ENCODE data around the gene CFAP77.

Gene CFAP77

GRCh38 chr9:132413926-132414325, 3.9 kb downstream of the CFAP77 start:
- TF ChIP-seq, protein P1, sequence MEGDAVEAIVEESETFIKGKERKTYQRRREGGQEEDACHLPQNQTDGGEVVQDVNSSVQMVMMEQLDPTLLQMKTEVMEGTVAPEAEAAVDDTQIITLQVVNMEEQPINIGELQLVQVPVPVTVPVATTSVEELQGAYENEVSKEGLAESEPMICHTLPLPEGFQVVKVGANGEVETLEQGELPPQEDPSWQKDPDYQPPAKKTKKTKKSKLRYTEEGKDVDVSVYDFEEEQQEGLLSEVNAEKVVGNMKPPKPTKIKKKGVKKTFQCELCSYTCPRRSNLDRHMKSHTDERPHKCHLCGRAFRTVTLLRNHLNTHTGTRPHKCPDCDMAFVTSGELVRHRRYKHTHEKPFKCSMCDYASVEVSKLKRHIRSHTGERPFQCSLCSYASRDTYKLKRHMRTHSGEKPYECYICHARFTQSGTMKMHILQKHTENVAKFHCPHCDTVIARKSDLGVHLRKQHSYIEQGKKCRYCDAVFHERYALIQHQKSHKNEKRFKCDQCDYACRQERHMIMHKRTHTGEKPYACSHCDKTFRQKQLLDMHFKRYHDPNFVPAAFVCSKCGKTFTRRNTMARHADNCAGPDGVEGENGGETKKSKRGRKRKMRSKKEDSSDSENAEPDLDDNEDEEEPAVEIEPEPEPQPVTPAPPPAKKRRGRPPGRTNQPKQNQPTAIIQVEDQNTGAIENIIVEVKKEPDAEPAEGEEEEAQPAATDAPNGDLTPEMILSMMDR (IDR thresholded peaks at IDR 0.05; ENCODE audit: low read depth, low read length): no peak
- in situ Hi-C loops (cut with HindIII; ENCODE audit: low sequenced_read_pairs): no loop called here
- H3K4me3 ChIP-seq (ENCODE audit: low read depth, low read length): no peak overlapping the region
- no peak for DNase-seq (ENCODE audit: low read depth, low spot score)

GRCh38 chr9:132414731-132415130, 4.7 kb downstream of the CFAP77 start:
- no peak overlapping the region for H3K4me3 ChIP-seq (ENCODE audit: low read depth, low read length)
- in situ Hi-C loops (cut with HindIII; ENCODE audit: low sequenced_read_pairs): no loop called here
- DNase-seq (ENCODE audit: low read depth, low spot score): no peak

DNA sequence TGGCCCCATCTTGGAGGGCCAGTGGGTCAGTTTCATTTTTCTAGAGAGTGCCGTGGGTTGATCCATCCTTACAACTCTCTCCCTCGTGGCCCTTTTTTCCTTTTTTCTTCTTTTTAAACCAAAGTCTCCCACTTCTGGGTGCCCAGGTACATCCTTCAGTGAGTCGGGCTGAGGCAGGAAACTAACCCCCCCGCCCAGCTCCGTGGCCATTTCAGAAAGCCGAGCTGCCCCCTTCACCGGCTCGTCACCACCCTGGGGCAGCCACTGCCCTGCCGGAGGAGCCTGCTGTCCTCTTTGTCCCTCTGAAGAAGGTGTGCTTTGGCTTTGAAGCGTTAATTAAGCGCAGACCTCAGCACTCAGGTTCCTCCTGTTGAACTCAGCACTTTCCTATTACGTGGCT, 5.2 kb downstream of the CFAP77 start:
- DNase-seq (ENCODE audit: low read depth, low spot score): no peak
- H3K4me3 ChIP-seq (ENCODE audit: low read depth, low read length): no peak overlapping the region
- in situ Hi-C loops (cut with HindIII; ENCODE audit: low sequenced_read_pairs): no loop called here
- TF ChIP-seq, protein P1 (IDR thresholded peaks at IDR 0.05; ENCODE audit: low read depth, low read length): no peak

More at GRCh38 chr9:132414731-132415130, 4.7 kb downstream of the CFAP77 start:
- TF ChIP-seq, protein P1 (IDR thresholded peaks at IDR 0.05; ENCODE audit: low read depth, low read length): no peak

DNA sequence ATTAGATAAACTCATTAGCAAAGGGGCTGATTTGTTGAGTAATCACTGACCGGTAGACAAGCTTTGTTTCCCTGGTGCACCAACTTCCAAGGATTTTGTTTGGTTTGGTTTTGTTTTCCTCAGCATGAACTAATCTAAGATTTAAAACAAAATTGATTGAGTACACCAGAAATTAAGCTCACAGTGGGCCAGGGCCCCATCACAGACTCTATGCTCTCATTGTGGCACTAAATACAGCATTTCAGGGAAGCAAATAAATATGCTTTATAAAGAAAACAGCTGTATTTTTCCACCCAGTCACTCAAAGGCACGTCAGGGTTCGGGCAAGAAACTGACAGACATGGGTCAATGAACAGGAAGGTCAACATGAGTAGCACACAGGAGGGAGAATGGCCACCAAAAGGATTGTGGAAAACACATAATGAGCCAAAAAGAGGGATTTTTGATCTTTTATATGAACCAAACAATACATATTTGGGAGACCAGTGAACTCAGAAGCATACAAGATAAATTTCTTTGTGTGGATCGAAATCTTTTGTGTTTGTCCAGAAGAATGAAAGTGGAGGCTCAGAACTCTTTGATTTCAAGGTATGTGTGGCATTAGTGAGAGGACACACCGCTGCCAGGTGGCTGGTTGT, 8.8 kb downstream of the CFAP77 start:
- H3K4me3 ChIP-seq (ENCODE audit: low read depth, low read length): no peak overlapping the region
- TF ChIP-seq, protein P1 (IDR thresholded peaks at IDR 0.05; ENCODE audit: low read depth, low read length): no peak
- DNase-seq (ENCODE audit: low read depth, low spot score): no peak
- in situ Hi-C loops (cut with HindIII; ENCODE audit: low sequenced_read_pairs): no loop called here

DNA sequence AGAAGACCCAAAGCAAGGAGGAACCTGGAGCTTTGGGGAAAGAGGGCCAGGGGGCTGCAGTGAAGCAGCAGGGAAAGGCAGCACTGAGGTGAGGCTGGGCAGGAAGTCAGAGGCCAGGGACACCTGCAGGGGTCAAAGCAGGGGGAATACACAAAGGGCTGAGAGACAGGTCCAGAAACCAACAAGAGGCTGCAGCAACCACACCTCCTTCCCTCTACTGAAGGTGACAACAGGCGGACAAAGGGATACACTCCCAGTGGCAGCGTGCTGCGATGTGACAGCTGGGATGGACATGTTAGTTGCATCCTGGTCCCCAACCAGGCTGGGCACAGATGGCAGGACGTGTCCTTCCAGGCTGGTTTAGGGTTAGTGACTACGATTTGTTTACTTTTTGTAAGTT, 12.6 kb downstream of the CFAP77 start:
- TF ChIP-seq, protein P1 (IDR thresholded peaks at IDR 0.05; ENCODE audit: low read depth, low read length): no peak
- no peak for DNase-seq (ENCODE audit: low read depth, low spot score)
- H3K4me3 ChIP-seq (ENCODE audit: low read depth, low read length): no peak overlapping the region
- in situ Hi-C loops (cut with HindIII; ENCODE audit: low sequenced_read_pairs): no loop called here

DNA sequence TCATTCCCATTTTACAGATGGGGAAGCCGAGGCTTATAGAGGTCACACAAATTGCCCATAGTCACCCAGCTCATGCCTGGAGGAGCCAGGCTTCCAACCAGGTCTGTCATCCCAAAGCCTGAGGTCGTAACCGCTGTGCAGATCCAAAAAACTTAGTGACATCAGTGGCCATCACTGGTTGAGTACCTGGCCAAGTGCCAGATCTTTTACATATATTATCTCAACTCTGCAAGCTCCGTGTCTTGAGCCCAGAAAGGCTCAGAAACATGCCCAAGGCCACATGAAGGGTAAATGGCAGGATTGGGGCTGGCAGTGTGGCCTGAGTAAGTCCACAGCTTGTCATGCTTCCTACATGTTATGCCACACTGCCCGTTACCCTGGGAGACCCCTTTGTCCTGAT, 13.5 kb downstream of the CFAP77 start:
- no peak overlapping the region for H3K4me3 ChIP-seq (ENCODE audit: low read depth, low read length)
- in situ Hi-C loops (cut with HindIII; ENCODE audit: low sequenced_read_pairs): no loop called here
- TF ChIP-seq, protein P1 (IDR thresholded peaks at IDR 0.05; ENCODE audit: low read depth, low read length): no peak
- no peak for DNase-seq (ENCODE audit: low read depth, low spot score)
